ENCODE results near the gene AQP12A.

GRCh38 chr2:240701091-240701735, 9.5 kb downstream of the AQP12A start:
- TF ChIP-seq CTCF (IDR thresholded peaks at IDR 0.05) (no peak), POLR2A (IDR thresholded peaks at IDR 0.05) (no peak)

All from prostate gland (tissue), 2 donors.